GM13976 (cell line): ENCODE measurements around the gene MIGA2.

Source experiments
- DNase-seq: peaks from one replicate; pipeline ENCODE4 v3.0.0; 2012; ENCODE audit warnings: low spot score
- CTCF ChIP-seq: IDR thresholded peaks from 2 replicates; pipeline ENCODE4 v1.5.1; 2012; ENCODE audit warnings: borderline replicate concordance, mild to moderate bottlenecking; ENCODE audit not compliant: insufficient read depth; ENCODE audit errors: extremely low read depth, missing control alignments, control extremely low read depth
- in situ Hi-C: fragments of 300-500 bp; cut with MboI; formaldehyde crosslinking; loops from one replicate; pipeline ENCODE4 v1.12.0; 2022; ENCODE audit warnings: low sequenced_read_pairs, mixed read lengths, inconsistent platforms; ENCODE audit not compliant: unreplicated experiment

The MIGA2 gene

GRCh38 chr9:129036241-129036922, at the start of gene MIGA2:
Gene MIGA2, plus strand, starts transcription at chr9:129036626. Its CDS starts 3,969 bp downstream, at chr9:129040595.
- peak; percentile 100 for DNase-seq
- no peak for TF ChIP-seq CTCF
- in situ Hi-C loops = no loop called here

- in situ Hi-C loops = no loop called here
- TF ChIP-seq CTCF = no peak
- DNase-seq = no peak
These were observed 49.8 kb upstream of the MIGA2 start for GRCh38 chr9:128986671-128987070.

- no peak for DNase-seq
- in situ Hi-C loops = no loop called here
- no peak for TF ChIP-seq CTCF
These were observed 48.6 kb upstream of the MIGA2 start for GRCh38 chr9:128987805-128988204.

GRCh38 chr9:128992995-128993394, 43.4 kb upstream of the MIGA2 start:
- no peak for DNase-seq
- in situ Hi-C loops = no loop called here
- TF ChIP-seq CTCF = peak; percentile 0

- DNase-seq = no peak
- TF ChIP-seq CTCF = no peak
- in situ Hi-C loops = no loop called here
These were observed 40.6 kb upstream of the MIGA2 start for GRCh38 chr9:128995791-128996190.

- DNase-seq = no peak
- no peak for TF ChIP-seq CTCF
- in situ Hi-C loops = no loop called here
These were observed 38.0 kb upstream of the MIGA2 start for GRCh38 chr9:128998462-128998861.
